Neural cell (in vitro differentiated cells): ENCODE results near the gene CLDN20. TPM values are rescaled to one million over a fixed set of nuclear protein-coding genes. Genes with fewer than 3 reads are reported as not detected.

ENCODE experiments used
- H2AFZ ChIP-seq: fragments of 200-600, 300-800 bp; sonication (generic), shearing (Covaris generic); 2 replicates; pipeline ENCODE4 v1.6.0; 2014; ENCODE audit warnings: low read depth, mild to moderate bottlenecking, antibody characterized with exemption, low read length, moderate library complexity
- H3F3A ChIP-seq: fragments of 200-600 bp; shearing (Covaris generic); 2 replicates; pipeline ENCODE4 v1.6.1; 2016; ENCODE audit warnings: mild to moderate bottlenecking, moderate library complexity, mixed read lengths, antibody characterized with exemption, low read length; ENCODE audit not compliant: insufficient read depth, poor library complexity, severe bottlenecking
- H3K27ac ChIP-seq: fragments of 200-600, 300-800 bp; sonication (generic), shearing (Covaris generic); 2 replicates; pipeline ENCODE4 v1.5.1; 2014; ENCODE audit warnings: mild to moderate bottlenecking, low read length, moderate library complexity
- H3K27me3 ChIP-seq: fragments of 300-800, 200-600 bp; sonication (generic), shearing (Covaris generic); 2 replicates; pipeline ENCODE4 v1.6.0; 2014; ENCODE audit warnings: mild to moderate bottlenecking, low read depth, low read length, moderate library complexity; ENCODE audit not compliant: insufficient read depth
- H3K36me3 ChIP-seq: fragments of 300-800, 200-600 bp; sonication (generic), shearing (Covaris generic); 2 replicates; pipeline ENCODE4 v1.5.1; 2014; ENCODE audit warnings: mild to moderate bottlenecking, antibody characterized with exemption, low read length, moderate library complexity; ENCODE audit not compliant: insufficient read depth
- H3K4me2 ChIP-seq: fragments of 300-800, 200-600 bp; sonication (generic), shearing (Covaris generic); 2 replicates; pipeline ENCODE4 v1.6.0; 2014; ENCODE audit warnings: mild to moderate bottlenecking, low read length
- H3K4me3 ChIP-seq: fragments of 300-800, 200-600 bp; sonication (generic), shearing (Covaris generic); 2 replicates; pipeline ENCODE4 v1.5.1; 2014; ENCODE audit warnings: mild to moderate bottlenecking, low read length, moderate library complexity
- H3K79me2 ChIP-seq: fragments of 200-600 bp; shearing (Covaris generic); replicated peaks from 2 replicates; pipeline ENCODE4 v1.6.0; 2014; ENCODE audit warnings: mild to moderate bottlenecking, low read length, moderate library complexity; ENCODE audit not compliant: insufficient read depth
- H3K9ac ChIP-seq: fragments of 300-800, 200-600 bp; sonication (generic), shearing (Covaris generic); 2 replicates; pipeline ENCODE4 v1.6.1; 2016; ENCODE audit warnings: mild to moderate bottlenecking, low read length, mixed read lengths
- H3K9me2 ChIP-seq: fragments of 200-600 bp; shearing (Covaris generic); 2 replicates; pipeline ENCODE4 v1.6.1; 2016; ENCODE audit warnings: mild to moderate bottlenecking, low read length, mixed read lengths; ENCODE audit not compliant: insufficient read depth
- H3K9me3 ChIP-seq: fragments of 200-600, 300-800 bp; sonication (generic), shearing (Covaris generic); 2 replicates; pipeline ENCODE4 v1.6.1; 2016; ENCODE audit warnings: mild to moderate bottlenecking, mixed run types, low read length, moderate library complexity, mixed read lengths
- H4K20me1 ChIP-seq: fragments of 200-600 bp; shearing (Covaris generic); 2 replicates; pipeline ENCODE4 v1.6.1; 2016; ENCODE audit warnings: mild to moderate bottlenecking, mixed run types; ENCODE audit not compliant: insufficient read depth
- CTCF ChIP-seq: fragments of 450-650 bp; IDR thresholded peaks from 2 replicates; pipeline ENCODE4 v1.5.1; 2014; ENCODE audit warnings: antibody characterized with exemption, mild to moderate bottlenecking, moderate library complexity; ENCODE audit not compliant: poor library complexity, severe bottlenecking
- EP300 ChIP-seq: fragments of 450-650 bp; conservative IDR thresholded peaks from 2 replicates; pipeline ENCODE4 v1.6.1; 2014; ENCODE audit warnings: antibody characterized with exemption, mild to moderate bottlenecking, moderate library complexity; ENCODE audit not compliant: poor library complexity, severe bottlenecking
- EZH2 ChIP-seq: fragments of 200-600, 300-800 bp; shearing (Covaris generic), sonication (generic); IDR thresholded peaks from 2 replicates; pipeline ENCODE4 v1.6.1; 2014; ENCODE audit warnings: antibody characterized with exemption, low read length, borderline replicate concordance, mild to moderate bottlenecking; ENCODE audit not compliant: insufficient read depth, poor library complexity, severe bottlenecking
- MXI1 ChIP-seq: fragments of 450-650 bp; conservative IDR thresholded peaks from 2 replicates; pipeline ENCODE4 v1.6.1; 2014; ENCODE audit warnings: antibody characterized with exemption, mild to moderate bottlenecking; ENCODE audit not compliant: poor library complexity, severe bottlenecking
- POLR2AphosphoS5 ChIP-seq: IDR thresholded peaks from 2 replicates; pipeline ENCODE4 v1.6.1; 2012
- RAD21 ChIP-seq: fragments of 450-650 bp; conservative IDR thresholded peaks from 2 replicates; pipeline ENCODE4 v1.6.1; 2014; ENCODE audit warnings: antibody characterized with exemption, mild to moderate bottlenecking, moderate library complexity
- SMC3 ChIP-seq: fragments of 450-650 bp; conservative IDR thresholded peaks from 2 replicates; pipeline ENCODE4 v1.6.1; 2014; ENCODE audit warnings: antibody characterized with exemption, mild to moderate bottlenecking, moderate library complexity; ENCODE audit not compliant: poor library complexity
- TAF1 ChIP-seq: IDR thresholded peaks from 2 replicates; pipeline ENCODE4 v1.6.1; 2012; ENCODE audit warnings: low read depth
- polyA minus RNA-seq: library from RNA; depleted of rRNA, polyadenylated mRNA; stranded (reverse); fragments of >200 nt; gene quantifications from 2 replicates; pipeline ENCODE4 v1.2.3, GENCODE V29; 2014
- polyA plus RNA-seq: library from polyadenylated mRNA; depleted of rRNA; stranded (reverse); fragments of >200 nt; gene quantifications from 2 replicates; pipeline ENCODE4 v1.2.3, GENCODE V29; 2014
- TF ChIP-seq, protein P1 (sequence below): IDR thresholded peaks from 2 replicates; pipeline ENCODE4 v1.6.1; 2012; ENCODE audit warnings: borderline replicate concordance

CLDN20 gene, protein sequence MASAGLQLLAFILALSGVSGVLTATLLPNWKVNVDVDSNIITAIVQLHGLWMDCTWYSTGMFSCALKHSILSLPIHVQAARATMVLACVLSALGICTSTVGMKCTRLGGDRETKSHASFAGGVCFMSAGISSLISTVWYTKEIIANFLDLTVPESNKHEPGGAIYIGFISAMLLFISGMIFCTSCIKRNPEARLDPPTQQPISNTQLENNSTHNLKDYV
- polyA plus RNA-seq (1.2 TPM in 1 of 2 replicates, not detected in the other), polyA minus RNA-seq (not detected in 2 replicates)

- Histone ChIP-seq H3K4me2 (no peak within 1 kb of the TSS), H3K4me3 (no peak within 1 kb of the TSS), H3K27ac (no peak within 1 kb of the TSS)
Observed at GRCh38 chr6:155263373-155264063, at the start of gene CLDN20. Gene CLDN20, plus strand, starts transcription at chr6:155264013. Its CDS starts 11,707 bp downstream, at chr6:155275720.

GRCh38 chr6:155215906-155216305 lies 47.9 kb upstream of the CLDN20 start:
- peak overlapping the region; percentile 73 for H3K4me2 ChIP-seq
- no peaks in the 10 kb centered on the region for H3K9me2 ChIP-seq
- no peaks in the 10 kb centered on the region for H3F3A ChIP-seq
- H4K20me1 ChIP-seq: no peaks in the 10 kb centered on the region
- peaks cover 33% of the 10 kb centered on the region for H3K79me2 ChIP-seq
- no peaks in the 10 kb centered on the region for H3K27me3 ChIP-seq
- peak overlapping the region; percentile 70 for H3K9ac ChIP-seq
- H3K4me3 ChIP-seq: peak overlapping the region; percentile 68
- H2AFZ ChIP-seq: no peak overlapping the region
- H3K27ac ChIP-seq: peak overlapping the region; percentile 85
- no peaks in the 10 kb centered on the region for H3K9me3 ChIP-seq
- H3K36me3 ChIP-seq: no peaks in the 10 kb centered on the region
- TF ChIP-seq TAF1: no peak

More at GRCh38 chr6:155263373-155264063, at the start of gene CLDN20:
- Histone ChIP-seq H3K9ac (no peak within 1 kb of the TSS), H3K79me2 (no peaks in the 10 kb centered on the region), H3K9me2 (no peaks in the 10 kb centered on the region), H3K9me3 (no peaks in the 10 kb centered on the region), H3F3A (no peaks in the 10 kb centered on the region), H3K36me3 (no peaks in the 10 kb centered on the region), H2AFZ (no peak within 1 kb of the TSS), H4K20me1 (no peaks in the 10 kb centered on the region), H3K27me3 (no peaks in the 10 kb centered on the region)
- TF ChIP-seq SMC3 (no peak), EP300 (no peak), TAF1 (no peak), CTCF (no peak), RAD21 (no peak), MXI1 (no peak), POLR2AphosphoS5 (no peak), EZH2 (no peak)
- TF ChIP-seq, protein P1, sequence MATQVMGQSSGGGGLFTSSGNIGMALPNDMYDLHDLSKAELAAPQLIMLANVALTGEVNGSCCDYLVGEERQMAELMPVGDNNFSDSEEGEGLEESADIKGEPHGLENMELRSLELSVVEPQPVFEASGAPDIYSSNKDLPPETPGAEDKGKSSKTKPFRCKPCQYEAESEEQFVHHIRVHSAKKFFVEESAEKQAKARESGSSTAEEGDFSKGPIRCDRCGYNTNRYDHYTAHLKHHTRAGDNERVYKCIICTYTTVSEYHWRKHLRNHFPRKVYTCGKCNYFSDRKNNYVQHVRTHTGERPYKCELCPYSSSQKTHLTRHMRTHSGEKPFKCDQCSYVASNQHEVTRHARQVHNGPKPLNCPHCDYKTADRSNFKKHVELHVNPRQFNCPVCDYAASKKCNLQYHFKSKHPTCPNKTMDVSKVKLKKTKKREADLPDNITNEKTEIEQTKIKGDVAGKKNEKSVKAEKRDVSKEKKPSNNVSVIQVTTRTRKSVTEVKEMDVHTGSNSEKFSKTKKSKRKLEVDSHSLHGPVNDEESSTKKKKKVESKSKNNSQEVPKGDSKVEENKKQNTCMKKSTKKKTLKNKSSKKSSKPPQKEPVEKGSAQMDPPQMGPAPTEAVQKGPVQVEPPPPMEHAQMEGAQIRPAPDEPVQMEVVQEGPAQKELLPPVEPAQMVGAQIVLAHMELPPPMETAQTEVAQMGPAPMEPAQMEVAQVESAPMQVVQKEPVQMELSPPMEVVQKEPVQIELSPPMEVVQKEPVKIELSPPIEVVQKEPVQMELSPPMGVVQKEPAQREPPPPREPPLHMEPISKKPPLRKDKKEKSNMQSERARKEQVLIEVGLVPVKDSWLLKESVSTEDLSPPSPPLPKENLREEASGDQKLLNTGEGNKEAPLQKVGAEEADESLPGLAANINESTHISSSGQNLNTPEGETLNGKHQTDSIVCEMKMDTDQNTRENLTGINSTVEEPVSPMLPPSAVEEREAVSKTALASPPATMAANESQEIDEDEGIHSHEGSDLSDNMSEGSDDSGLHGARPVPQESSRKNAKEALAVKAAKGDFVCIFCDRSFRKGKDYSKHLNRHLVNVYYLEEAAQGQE: no peak
